ENCODE results near the gene LIMCH1.

LIMCH1 gene

DNA sequence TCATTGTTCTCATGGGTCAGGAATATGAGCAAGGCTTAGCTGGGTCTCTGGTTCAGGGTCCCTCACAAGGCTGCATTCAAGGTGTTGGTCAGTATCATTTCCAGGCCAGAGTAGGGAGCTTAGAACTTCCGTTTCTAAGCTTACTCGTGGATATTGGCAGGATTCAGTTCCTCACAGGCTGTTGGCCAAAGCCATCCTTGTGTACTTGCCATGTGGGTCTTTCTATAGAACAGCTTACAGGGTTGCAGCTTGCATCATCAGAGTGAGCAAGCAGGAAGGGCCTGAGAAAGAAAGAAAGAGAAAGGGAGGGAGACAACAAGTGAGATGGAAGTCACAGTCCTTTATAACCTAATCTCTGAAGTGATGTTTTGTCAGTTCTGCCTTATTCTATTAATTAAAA lies 5.1 kb upstream of the LIMCH1 start:
- no peak for DNase-seq (ENCODE audit: low read depth)

DNA sequence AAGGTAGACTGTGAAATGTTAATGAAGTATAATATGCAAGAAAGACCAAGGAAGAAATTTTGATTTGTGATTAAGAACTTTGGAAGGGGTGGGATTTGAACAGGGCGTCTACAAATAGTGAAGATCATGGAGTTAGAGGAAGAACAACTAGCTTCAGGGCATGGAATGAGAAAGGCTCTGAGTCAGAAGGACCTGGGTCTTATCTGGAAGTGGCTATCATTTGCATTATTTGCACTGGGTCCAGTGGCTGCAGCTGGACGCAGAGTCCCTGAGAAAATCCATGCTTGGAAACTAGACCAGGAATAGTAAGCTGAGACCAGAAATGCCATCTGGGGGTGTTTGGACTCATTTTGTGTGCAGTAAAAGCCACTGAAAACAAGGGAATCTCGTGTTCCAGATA lies 4.3 kb upstream of the LIMCH1 start:
- no peak for DNase-seq (ENCODE audit: low read depth)

DNA sequence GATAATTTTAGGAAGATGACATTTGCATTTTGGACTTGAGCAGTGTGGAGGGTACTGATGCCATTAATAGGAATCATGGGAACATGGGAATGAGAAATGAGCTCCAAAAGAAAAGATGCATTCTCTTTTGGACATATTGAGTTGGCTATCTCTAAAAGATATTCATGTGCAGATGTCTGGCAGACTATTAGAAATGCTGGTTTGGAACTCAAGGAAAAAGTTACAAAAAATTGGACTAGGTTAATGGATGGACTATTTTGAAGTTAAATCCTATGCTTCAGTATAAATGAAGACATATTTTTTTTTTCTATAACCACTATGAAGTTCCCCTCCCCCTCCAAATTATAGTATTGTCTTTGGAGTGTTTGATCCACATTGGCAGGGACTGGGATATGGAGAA lies 3.6 kb upstream of the LIMCH1 start:
- DNase-seq (ENCODE audit: low read depth) = no peak

DNA sequence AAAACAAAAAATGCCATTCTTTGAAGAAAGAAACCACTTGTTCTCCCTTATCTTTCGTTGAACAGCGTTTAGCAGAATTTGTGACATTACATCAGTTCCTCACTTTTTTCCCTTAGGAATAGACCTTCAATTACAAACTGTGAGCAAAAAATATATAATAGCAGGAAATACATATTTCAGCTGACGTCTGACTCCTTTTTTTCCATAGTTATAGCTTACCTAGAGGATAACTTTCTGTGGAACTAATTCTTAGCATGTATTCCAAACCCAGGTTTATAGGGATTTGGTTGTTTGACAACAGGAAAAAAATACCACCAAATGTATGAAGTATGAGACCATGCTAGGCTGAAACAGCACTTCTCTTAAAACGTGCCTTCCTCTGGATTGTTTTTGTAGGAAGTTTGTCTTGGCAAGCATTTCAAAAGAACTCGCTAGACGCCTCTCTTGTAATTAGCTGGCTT lies 2.0 kb upstream of the LIMCH1 start:
- no peak for DNase-seq (ENCODE audit: low read depth)

DNA sequence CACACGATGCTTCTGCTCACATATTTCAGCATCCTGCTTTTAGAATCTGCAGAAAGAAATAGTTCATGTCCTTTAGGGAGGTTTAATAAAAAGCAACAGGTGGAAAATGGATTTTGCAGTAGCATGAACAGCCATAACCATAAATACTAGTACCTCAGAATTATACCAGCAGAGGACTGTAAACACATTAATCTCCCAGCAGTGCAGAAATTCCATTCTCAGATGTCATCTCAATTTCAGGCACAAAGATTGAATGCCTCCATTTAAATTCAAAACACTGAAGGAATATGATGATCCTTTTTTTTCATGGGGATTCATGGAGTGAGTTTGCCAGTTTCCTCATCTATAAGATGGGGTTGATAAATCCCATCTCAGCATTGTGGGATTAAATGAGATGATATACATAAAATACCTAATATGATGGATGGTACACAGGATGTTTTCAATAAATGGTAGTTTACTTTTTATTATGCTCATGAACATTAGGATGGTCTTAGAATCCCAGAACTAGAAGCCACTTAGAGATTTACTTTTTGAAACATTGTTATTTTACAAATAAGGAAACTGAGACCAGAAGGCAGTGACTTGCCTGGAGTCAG lies 566 bp upstream of the LIMCH1 start:
- no peak for DNase-seq (ENCODE audit: low read depth)

DNA sequence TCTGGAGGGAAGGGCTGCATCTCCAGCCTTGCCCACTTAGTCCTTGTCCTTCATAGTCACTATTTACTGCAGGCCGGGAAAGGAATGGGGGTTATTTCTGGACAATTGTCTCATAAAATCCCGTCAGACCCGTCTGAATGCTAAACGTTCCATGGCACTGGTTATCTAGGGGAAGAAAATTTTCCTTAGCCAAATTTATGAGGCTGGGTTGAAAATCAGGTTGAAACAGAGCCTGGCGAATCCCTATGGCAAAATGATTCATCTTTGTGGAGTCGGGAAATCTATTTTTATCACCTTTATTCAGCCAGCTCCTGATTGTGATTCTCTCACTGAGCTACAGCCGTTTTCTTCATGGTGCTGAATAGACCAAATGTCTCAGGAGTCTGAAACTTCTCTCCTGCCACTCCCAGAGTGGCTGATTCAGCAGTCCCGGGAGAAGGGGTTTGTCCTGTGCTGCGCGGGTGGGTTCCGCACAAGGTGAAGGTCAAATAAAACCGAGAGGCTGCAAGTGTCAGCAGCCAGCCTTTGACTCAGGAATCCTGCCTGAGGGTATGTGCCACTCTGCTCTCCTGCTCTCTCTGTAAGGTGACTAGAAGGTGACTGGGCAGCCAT lies 1.0 kb downstream of the LIMCH1 start:
- DNase-seq (ENCODE audit: low read depth) = no peak

DNA sequence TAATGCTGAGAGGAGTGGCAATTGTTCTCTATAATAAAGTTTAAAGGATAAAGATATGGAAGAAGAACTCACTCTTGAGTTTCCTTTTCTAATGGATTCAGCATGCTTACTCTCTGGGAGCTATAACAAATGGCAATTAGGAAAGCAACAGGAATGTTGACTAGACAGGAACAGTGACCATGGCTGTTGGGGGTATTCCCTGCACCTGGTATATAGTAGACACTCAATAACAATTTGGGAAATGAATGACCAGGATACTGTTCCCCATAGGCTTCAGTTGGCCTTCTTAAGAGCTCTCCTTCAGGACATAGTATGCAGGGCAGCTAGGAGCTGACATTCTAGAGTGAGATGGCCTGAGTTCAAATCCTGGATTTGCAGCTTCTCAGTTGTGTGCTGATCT lies 1.8 kb downstream of the LIMCH1 start:
- DNase-seq (ENCODE audit: low read depth) = no peak

DNA sequence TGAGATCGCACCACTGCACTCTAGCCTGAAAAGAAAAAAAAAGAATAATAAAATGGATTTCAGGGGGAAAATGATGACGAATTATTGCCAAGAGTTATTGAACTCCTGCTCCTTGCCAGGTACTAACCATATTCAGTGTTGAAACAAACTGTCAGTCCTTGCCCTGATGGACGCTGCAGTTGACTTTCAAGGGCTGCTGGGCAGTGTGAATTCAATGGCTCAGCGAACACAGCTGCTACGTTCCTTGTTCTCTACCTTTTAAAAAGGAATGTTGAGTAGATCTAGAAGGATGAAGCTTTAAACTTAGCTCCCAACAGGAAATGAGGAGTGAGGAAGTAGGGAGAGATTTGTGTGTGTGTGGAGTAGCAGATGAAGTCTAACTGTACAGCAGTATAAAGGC lies 2.7 kb downstream of the LIMCH1 start:
- no peak for DNase-seq (ENCODE audit: low read depth)

DNA sequence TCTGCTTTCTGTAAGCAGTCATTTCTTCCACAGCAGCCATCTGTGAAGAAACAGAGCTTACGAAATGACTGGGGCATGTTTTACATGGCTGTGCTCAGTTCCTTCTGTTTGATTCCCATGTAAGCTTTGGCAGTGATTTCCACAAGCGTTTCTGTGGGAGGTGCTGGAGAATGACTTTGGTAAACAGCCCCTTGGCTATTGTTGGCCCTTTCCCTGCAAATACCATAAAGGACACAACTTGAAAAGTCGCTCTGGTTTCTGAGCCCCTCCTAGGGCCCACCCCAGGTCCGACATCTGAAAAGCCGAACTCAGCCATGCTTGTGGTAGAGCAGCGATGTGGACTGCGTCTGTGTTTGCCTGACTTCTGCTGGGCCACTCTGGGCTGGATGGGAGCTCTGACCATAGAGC lies 3.7 kb downstream of the LIMCH1 start:
- DNase-seq (ENCODE audit: low read depth) = no peak

DNA sequence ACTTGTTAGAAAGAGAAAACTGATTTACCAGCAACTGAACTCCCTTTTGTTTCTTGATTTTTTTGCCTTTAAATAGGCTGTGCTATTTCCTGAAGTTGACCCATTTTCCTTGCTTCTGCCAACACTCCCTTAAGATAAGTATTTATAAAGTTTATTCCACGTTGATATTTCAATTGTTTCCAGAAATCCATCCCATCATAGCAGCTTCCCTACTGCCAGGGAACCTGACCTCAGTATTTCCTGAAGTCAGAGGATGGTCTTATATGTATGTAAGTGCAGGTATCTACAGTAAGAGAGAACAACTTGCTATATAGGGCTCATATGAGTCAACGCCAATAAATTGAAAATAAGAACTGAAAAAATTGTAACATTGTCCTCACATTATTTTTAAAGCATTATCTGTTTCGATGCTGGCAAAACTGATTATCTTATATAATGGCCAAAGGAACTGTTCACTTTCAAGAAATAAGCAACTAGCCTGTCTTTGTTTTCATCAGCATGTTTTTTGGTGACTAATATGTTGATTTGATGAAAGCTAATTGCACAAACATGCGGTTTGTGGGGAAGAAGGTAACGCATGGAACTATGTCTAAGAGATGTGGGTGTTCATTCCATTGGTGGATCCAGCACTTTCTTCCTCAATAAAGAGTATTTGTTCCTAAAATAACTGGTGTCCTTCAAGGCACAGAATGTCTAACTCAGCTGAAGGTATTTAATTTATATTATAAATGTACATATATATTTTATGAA lies 4.7 kb downstream of the LIMCH1 start:
- DNase-seq (ENCODE audit: low read depth) = no peak

DNA sequence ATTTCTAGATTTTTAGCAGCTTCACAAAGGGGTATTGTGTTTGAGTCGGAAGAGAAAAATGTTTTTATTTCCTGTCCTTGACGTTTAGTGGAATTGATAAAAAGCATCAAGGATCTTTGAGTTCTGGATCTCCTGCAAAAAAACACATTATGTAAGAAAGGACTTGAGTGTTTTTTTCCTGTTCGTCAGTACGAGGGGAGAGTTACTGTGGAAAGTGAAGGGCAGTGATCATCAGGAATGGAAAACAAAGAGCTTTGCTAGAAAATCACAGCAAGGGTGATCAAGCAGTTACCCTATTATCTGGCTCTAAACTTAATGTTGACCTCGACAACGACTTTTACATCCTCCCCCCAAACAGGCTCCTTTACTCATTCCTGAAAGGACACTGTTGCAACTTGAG lies 7.3 kb downstream of the LIMCH1 start:
- no peak for DNase-seq (ENCODE audit: low read depth)

DNA sequence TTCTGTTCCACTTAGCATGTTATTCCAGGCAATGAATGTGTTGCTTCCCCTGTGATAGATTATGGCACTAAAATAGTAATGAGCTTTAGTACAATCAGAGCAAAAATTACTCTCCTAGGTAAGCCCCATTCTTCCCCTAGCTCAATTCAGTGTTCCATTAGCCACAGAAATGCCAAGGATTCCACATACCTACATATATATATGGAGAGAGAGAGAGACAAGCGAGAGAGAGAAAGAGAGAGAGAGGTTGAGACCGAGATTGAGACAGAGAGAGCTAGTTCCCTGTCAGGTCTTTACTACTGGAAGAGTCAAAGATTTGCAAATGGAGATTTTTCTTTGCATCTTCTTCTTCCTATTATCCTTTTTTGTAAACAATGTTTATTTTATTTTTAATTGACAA lies 8.7 kb downstream of the LIMCH1 start:
- no peak for DNase-seq (ENCODE audit: low read depth)

DNA sequence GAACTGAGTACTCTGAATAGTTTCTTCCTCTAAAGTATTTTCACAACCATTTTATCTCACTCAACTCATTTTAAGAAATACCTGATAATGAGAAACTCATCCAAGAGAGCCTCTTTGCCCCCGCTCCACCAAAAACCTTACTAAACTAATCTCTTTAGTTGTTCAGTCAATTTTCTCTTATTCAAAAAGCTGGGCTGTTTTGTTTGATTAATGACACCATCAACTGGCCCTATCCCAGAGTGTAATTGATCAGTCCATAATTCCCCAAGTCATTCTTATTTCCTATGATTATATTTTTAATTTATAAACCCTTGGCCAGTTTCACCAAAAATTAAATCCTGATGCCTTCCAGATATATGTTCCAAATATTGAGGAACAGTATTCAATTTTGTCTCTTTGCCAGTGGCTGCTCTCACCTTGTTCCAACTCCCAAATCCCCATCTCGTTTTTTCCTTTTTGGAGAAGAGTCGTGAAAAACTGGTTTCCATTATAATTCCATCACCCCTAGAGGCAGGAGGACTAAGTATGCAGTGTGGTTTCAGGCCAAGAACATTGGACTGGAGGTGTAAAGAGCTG lies 10.4 kb downstream of the LIMCH1 start:
- DNase-seq (ENCODE audit: low read depth) = no peak

DNA sequence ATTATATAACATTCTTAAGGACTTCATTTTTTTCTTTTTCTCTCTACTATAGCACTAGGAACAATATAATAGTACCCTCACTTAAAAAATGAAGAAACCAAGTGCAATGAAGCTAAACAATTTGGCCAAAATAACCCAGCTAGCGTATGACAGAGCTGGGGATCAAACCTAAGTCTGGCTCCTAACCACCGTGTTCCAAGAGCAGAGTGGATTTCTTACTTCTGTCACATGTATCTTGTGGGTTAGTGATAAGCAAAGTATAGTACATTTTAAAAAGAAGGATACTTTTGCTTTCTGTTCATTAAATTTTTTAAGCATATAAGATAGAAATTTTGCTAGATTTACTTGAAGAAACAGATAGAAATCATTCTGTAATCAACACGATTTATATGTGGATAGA lies 11.5 kb downstream of the LIMCH1 start:
- DNase-seq (ENCODE audit: low read depth) = no peak

DNA sequence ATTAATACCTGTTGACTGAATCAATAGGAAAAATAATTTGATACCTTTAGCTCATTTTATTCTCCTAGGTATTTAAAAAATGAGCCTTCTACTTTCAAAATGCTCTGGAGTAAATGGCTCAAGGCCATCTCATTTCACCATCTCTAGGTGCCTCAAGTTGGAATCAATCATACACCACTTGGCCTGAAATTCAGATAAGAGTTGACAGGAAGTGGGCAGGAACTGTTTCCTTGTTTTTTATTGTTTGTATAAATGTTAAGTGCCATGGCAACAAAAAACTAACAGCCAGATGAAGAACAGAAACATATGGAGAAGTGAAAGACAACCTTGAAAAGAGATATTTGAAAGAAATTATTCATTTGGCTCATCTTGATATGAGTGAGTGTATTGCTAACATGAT lies 12.4 kb downstream of the LIMCH1 start:
- DNase-seq (ENCODE audit: low read depth) = no peak

DNA sequence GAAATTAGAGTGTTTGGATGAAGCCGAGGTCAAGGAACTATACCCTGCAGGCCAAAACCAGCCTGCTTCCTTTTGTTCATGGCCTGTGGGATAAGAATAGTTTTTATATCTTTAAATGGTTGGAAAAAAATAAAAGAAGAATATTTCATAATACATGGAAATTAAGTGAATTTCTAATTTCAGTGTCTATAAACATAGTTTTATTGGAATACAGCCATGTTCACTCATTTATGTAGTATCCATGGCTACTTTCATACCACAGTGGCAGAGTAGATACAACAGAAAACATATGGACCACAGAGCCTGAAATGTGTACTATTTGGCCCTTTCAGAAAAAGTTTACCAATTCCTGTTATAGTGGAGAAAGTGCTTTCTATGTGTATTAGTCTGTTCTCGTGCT lies 13.6 kb downstream of the LIMCH1 start:
- no peak for DNase-seq (ENCODE audit: low read depth)

DNA sequence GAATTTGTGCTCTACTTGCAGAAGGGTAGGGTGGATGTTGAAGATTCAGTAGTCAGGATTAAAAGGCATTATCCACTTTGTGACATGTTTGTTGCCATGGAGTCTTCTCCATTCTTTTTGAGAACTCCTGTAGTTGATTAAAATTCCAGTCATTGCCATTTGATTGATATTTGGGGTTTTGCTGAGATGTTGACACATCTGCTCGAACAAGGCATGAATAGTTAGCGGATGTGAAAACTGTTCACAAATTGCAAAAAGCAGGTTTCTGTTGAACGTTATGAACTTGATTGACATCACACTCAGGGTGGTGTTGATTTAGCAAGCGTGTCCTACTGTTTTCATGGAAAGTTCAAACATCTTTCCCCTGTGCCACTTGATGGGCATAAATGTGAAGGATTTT lies 16.9 kb downstream of the LIMCH1 start:
- DNase-seq (ENCODE audit: low read depth) = no peak

DNA sequence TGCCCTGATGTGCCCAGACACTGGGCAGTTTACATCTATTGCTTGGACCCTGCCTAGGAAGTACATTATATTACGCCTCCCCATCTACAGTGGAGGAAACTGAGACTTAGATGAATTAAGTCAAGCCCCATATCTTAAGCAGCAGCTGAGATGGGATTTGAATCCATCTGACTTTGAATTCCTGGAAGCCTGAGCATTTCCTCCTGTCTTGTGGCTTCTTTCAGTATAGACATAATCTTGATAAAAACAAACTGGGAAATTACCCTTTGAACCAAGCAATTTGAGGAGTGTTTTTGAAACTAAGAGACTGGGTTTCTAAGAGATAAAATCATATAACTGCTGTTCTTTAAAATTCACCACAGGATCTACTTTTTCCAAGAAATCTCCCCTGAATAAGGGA lies 18.6 kb downstream of the LIMCH1 start:
- DNase-seq (ENCODE audit: low read depth) = no peak

DNA sequence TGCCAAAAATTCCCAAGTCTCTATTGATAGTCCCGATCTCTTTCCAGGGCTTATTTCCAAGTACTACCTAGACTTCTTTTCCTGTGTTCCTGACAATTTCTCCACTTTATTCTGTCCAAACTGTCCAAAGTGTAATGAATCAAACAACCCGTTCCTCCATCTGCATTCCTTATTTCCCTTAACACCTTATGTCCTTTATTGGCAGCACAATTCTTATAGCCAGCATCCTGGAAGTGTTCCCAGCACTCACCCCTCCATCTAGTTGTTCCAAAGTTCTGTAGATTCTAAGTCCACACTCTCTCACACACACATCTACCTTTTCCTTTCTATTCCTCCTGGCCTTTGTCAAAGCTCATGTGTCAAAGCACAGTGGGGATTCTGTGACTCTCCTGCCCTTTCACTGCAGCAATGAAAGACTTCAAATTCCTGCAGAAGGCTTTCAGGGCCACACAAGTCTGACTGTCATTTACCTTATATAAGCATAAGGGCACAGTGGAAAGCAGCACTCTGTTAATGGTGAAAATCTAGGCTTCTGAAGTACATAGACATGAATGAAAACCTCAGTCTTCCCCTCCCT lies 22.1 kb downstream of the LIMCH1 start:
- DNase-seq (ENCODE audit: low read depth) = no peak

DNA sequence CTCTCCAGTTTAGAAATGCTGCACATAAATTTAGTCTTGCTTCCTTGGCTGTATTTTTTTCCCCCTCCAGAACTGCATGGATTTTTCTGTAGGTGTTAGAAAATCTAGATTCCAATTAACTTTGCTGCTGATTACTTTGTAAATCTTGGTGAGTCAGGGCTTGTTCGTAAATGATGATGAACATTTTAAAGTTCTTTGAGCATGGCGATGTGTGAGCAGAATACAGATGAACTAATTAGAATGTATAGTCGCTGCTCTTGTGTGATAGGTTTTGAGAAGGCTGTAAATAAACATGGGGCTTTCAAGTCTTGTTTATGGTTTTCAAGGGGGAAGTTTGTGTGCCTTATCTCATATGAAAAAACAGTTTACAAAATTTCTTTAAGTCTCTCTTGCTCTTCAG lies 23.3 kb downstream of the LIMCH1 start:
- no peak for DNase-seq (ENCODE audit: low read depth)

DNA sequence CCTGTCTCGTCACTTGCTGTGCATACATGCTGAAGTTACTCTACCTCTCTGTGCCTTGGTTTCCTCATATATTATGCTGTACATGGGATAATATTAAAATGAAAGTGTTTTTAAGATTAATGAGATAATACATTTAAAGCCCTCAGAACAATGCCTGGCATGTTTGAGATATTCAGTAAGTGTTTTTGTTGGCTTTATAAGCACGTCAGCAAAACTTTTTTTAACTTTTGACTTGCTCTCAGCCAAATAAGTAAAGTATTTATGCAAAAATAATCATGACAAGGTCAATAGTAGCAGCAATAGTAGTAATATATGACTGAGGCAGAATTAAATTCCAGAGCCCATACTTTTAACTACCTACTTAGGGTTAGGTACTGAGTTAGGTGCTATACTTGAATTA lies 29.2 kb downstream of the LIMCH1 start:
- no peak for DNase-seq (ENCODE audit: low read depth)

DNA sequence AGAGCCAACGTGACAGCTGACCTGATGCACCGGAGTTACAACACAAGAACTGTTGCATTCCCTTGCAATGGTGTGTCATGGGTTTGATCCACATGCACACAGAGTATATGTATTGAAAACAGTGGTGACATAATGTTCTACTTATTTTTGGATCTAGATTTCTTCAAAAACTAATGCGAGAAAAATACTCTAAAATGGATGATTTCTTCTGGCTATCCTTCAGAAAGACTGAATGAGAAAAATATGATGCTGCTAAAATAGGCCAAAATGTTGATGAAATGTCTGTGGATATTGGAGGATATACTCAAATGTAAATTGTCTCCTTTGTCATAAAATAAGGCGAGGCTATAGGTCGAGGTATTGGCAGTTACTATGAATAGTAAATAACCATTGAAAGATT lies 30.4 kb downstream of the LIMCH1 start:
- DNase-seq (ENCODE audit: low read depth) = no peak

DNA sequence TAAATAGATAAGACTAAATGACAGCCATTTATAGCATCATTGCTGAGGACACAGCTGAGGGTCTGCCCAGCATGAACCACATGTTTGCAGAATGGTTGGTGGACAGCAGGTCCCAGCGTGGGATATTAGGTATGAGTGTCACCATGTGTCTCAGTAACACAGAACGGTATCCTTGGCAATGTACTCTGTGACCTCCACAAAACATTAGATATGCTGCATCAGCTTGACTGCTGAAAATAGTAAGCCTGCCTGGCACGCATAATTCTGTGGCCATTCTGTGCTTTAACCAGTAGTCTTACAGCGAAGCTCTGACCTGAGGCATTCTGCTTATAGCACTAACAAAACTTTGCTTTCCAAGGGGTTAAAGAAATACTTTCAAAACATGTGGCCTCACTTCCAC lies 32.0 kb downstream of the LIMCH1 start:
- DNase-seq (ENCODE audit: low read depth) = no peak

All from activated gamma-delta T cell treated with anti-CD3 and anti-CD28 coated beads, Interleukin-2, amount 50 U/mL, for 16 hours (primary cell).